GM19351 (cell line): ENCODE results near the gene RUNX2.
"Not testable (repeated sequence)": the region's sequence is repeated elsewhere in the genome, so short reads cannot be mapped to it uniquely, and the experiment has no call there.

Source experiments
- ATAC-seq: cut with Tn5 transposase; IDR thresholded peaks from one replicate; pipeline ENCODE4 v1.9.1; 2021; ENCODE audit warnings: mild to moderate bottlenecking, moderate library complexity; ENCODE audit not compliant: unreplicated experiment

The RUNX2 gene

GRCh38 chr6:45548657-45549515, 220.8 kb downstream of the RUNX2 start:
- peak; percentile 94 for ATAC-seq

- ATAC-seq = no peak
These were observed 224.4 kb downstream of the RUNX2 start for GRCh38 chr6:45552536-45552935.

GRCh38 chr6:45553730-45554344, 225.7 kb downstream of the RUNX2 start:
- no peak for ATAC-seq

GRCh38 chr6:45554591-45554990, 226.5 kb downstream of the RUNX2 start:
- no peak for ATAC-seq

- ATAC-seq = no peak
These were observed 228.0 kb downstream of the RUNX2 start for GRCh38 chr6:45555981-45556771.

GRCh38 chr6:45556828-45557227, 228.7 kb downstream of the RUNX2 start:
- no peak for ATAC-seq

GRCh38 chr6:45557454-45557853, 229.3 kb downstream of the RUNX2 start:
- no peak for ATAC-seq

- peak; percentile 68 for ATAC-seq
These were observed 230.7 kb downstream of the RUNX2 start for GRCh38 chr6:45558858-45559257.

GRCh38 chr6:45560321-45560820, 232.2 kb downstream of the RUNX2 start:
- not testable (repeated sequence) for ATAC-seq

- no peak for ATAC-seq
These were observed 234.0 kb downstream of the RUNX2 start for GRCh38 chr6:45562171-45562570.

GRCh38 chr6:45563041-45563440, 234.9 kb downstream of the RUNX2 start:
- ATAC-seq = no peak

GRCh38 chr6:45563844-45564243, 235.7 kb downstream of the RUNX2 start:
- no peak for ATAC-seq

- ATAC-seq = no peak
These were observed 238.8 kb downstream of the RUNX2 start for GRCh38 chr6:45566882-45567281.

GRCh38 chr6:45567879-45568278, 239.7 kb downstream of the RUNX2 start:
- ATAC-seq = no peak

- ATAC-seq = no peak
These were observed 240.5 kb downstream of the RUNX2 start for GRCh38 chr6:45568626-45569025.

- no peak for ATAC-seq
These were observed 241.2 kb downstream of the RUNX2 start for GRCh38 chr6:45569210-45569945.

- ATAC-seq = no peak
These were observed 243.0 kb downstream of the RUNX2 start for GRCh38 chr6:45571159-45571558.

GRCh38 chr6:45572833-45573232, 244.7 kb downstream of the RUNX2 start:
- no peak for ATAC-seq

GRCh38 chr6:45574014-45574461, 245.9 kb downstream of the RUNX2 start:
- no peak for ATAC-seq

- ATAC-seq = no peak
These were observed 246.8 kb downstream of the RUNX2 start for GRCh38 chr6:45574885-45575284.
